A673 (cell line): ENCODE measurements around the gene HIGD1A. TPM values are rescaled to one million over a fixed set of nuclear protein-coding genes. Genes with fewer than 3 reads are reported as not detected.
"Not testable (repeated sequence)": the region's sequence is repeated elsewhere in the genome, so short reads cannot be mapped to it uniquely, and the experiment has no call there.

Experiments used
- BruUV-seq: library from RNA; stranded (reverse); fragments of 400-500 nt; replicated peaks from 2 replicates; lab custom pipeline; 2021; lab: Mats Ljungman, UMichigan
- CTCF ChIA-PET: fragments of 300-600 bp; sonication (Branson Sonifier 250); formaldehyde crosslinking; loops from one replicate; lab custom pipeline; 2022; ENCODE audit warnings: antibody characterized with exemption; lab: Charles Lee
- POLR2A ChIA-PET: fragments of 300-600 bp; sonication (Branson Sonifier 250); formaldehyde crosslinking; loops from one replicate; lab custom pipeline; 2022; ENCODE audit warnings: antibody characterized with exemption; ENCODE audit not compliant: low non-redundant PET; lab: Charles Lee
- DNase-seq: peaks from one replicate; pipeline ENCODE4 v3.0.0-alpha.2; 2015; ENCODE audit warnings: low spot score
- H3K27ac ChIP-seq: fragments of 200-600 bp; sonication (generic); 2 replicates; pipeline ENCODE4 v1.5.1; 2016; ENCODE audit warnings: mixed run types, low read depth, mild to moderate bottlenecking, mixed read lengths, antibody characterized with exemption, low read length; ENCODE audit not compliant: poor library complexity, severe bottlenecking
- H3K27me3 ChIP-seq: fragments of 200-600 bp; sonication (generic); replicated peaks from 2 replicates; pipeline ENCODE4 v1.6.1; 2017; ENCODE audit warnings: mixed run types, low read depth, mild to moderate bottlenecking, mixed read lengths, antibody characterized with exemption, low read length; ENCODE audit not compliant: insufficient read depth, poor library complexity
- H3K36me3 ChIP-seq: fragments of 200-600 bp; sonication (generic); 2 replicates; pipeline ENCODE4 v1.6.1; 2016; ENCODE audit warnings: mixed run types, mild to moderate bottlenecking, mixed read lengths, antibody characterized with exemption, low read length; ENCODE audit not compliant: insufficient read depth, poor library complexity, severe bottlenecking
- H3K4me1 ChIP-seq: fragments of 200-600 bp; sonication (generic); 2 replicates; pipeline ENCODE4 v1.6.1; 2017; ENCODE audit warnings: mixed run types, mild to moderate bottlenecking, mixed read lengths, antibody characterized with exemption, low read length; ENCODE audit not compliant: insufficient read depth, poor library complexity, severe bottlenecking
- H3K4me3 ChIP-seq: fragments of 200-600 bp; sonication (generic); 2 replicates; pipeline ENCODE4 v1.5.1; 2016; ENCODE audit warnings: low read depth, mixed run types, mild to moderate bottlenecking, mixed read lengths, low read length; ENCODE audit not compliant: poor library complexity, severe bottlenecking
- H3K9me3 ChIP-seq: fragments of 200-600 bp; sonication (generic); 2 replicates; pipeline ENCODE4 v1.6.1; 2016; ENCODE audit warnings: mixed run types, low read depth, mild to moderate bottlenecking, mixed read lengths, antibody characterized with exemption, low read length; ENCODE audit not compliant: poor library complexity, severe bottlenecking
- CTCF ChIP-seq: fragments of 300-800, 200-600 bp; sonication (generic); conservative IDR thresholded peaks from 2 replicates; pipeline ENCODE4 v1.5.1; 2017; ENCODE audit warnings: low read depth, mild to moderate bottlenecking, antibody characterized with exemption, low read length, moderate library complexity, mixed read lengths
- EZH2 ChIP-seq: fragments of 200-600 bp; sonication (generic); IDR thresholded peaks from 2 replicates; pipeline ENCODE4 v1.6.1; 2017; ENCODE audit warnings: borderline replicate concordance, low read depth, mild to moderate bottlenecking, mixed read lengths, antibody characterized with exemption, low read length; ENCODE audit not compliant: poor library complexity, severe bottlenecking
- intact Hi-C: fragments of 100-400 bp; cut with micrococcal nuclease; formaldehyde crosslinking; loops from one replicate; pipeline ENCODE4 v1.10.0; 2022; ENCODE audit not compliant: unreplicated experiment
- total RNA-seq: library from RNA; stranded (reverse); gene quantifications from 2 replicates; pipeline ENCODE4 v1.2.3, GENCODE V29; 2021

The HIGD1A gene
- total RNA-seq, 1 experiment from 2014 or later = 50.6 TPM

- CTCF ChIA-PET = no interaction called here
- no peak overlapping the region for H3K4me3 ChIP-seq
- intact Hi-C loops = no loop called here
- no peak overlapping the region for H3K27ac ChIP-seq
- H3K9me3 ChIP-seq = no peaks in the 10 kb centered on the region
- DNase-seq = no peak
- no peaks in the 10 kb centered on the region for H3K36me3 ChIP-seq
- H3K27me3 ChIP-seq = peaks cover 4% of the 10 kb centered on the region
- POLR2A ChIA-PET = no interaction called here
- TF ChIP-seq CTCF (no peak), EZH2 (no peak)
- no peaks in the 10 kb centered on the region for H3K4me1 ChIP-seq
- BruUV-seq = no TSS peak
Observed at GRCh38 chr3:42815826-42816225, 11.5 kb upstream of the HIGD1A start.

- Histone ChIP-seq H3K27me3 (peaks cover 4% of the 10 kb centered on the region), H3K27ac (no peak overlapping the region), H3K4me3 (no peak overlapping the region), H3K4me1 (no peaks in the 10 kb centered on the region), H3K36me3 (no peaks in the 10 kb centered on the region), H3K9me3 (no peaks in the 10 kb centered on the region)
- ChIA-PET CTCF (no interaction called here), POLR2A (no interaction called here)
- intact Hi-C loops = no loop called here
- TF ChIP-seq CTCF = no peak
- TF ChIP-seq EZH2 = no peak
- BruUV-seq = no TSS peak
- peak; percentile 27 for DNase-seq
Observed at GRCh38 chr3:42814914-42815507, 10.7 kb upstream of the HIGD1A start.

GRCh38 chr3:42814246-42814645, 10.0 kb upstream of the HIGD1A start:
- DNase-seq = no peak
- ChIA-PET POLR2A (no interaction called here), CTCF (no interaction called here)
- Histone ChIP-seq H3K36me3 (no peaks in the 10 kb centered on the region), H3K27ac (no peak overlapping the region), H3K4me1 (no peaks in the 10 kb centered on the region), H3K27me3 (peaks cover 4% of the 10 kb centered on the region), H3K9me3 (no peaks in the 10 kb centered on the region), H3K4me3 (no peak overlapping the region)
- TF ChIP-seq CTCF (no peak), EZH2 (no peak)
- BruUV-seq = no TSS peak
- intact Hi-C loops = no loop called here

DNA sequence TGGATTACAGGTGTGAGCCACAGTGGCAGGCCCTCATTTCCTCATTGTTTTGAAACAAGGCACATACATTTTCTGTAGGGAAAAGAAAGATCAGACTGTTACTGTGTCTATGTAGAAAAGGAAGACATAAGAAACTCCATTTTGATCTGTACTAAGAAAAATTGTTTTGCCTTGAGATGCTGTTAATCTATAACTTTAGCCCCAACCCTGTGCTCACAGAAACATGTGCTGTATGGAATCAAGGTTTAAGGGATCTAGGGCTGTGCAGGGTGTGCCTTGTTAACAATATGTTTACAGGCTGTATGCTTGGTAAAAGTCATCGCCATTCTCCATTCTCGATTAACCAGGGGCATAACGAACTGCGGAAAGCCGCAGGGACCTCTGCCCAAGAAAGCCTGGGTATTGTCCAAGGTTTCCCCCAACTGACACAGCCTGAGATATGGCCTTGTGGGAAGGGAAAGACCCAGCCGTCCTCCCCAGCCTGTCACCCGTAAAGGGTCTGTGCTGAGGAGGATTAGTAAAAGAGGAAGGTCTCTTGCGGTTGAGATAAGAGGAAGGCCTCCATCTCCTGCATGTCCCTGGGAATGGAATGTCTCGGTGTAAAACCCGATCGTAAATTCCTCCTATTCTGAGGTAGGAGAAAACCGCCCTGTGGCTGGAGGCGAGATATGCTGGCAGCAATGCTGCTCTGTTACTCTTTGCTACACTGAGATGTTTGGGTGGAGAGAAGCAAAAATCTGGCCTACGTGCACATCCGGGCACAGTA, 7.0 kb upstream of the HIGD1A start:
- H3K4me1 ChIP-seq, BruUV-seq, H3K4me3 ChIP-seq, POLR2A ChIA-PET, DNase-seq, H3K9me3 ChIP-seq, H3K27ac ChIP-seq, CTCF ChIA-PET, H3K27me3 ChIP-seq, H3K36me3 ChIP-seq, intact Hi-C loops: not testable (repeated sequence)

- DNase-seq, CTCF ChIA-PET, BruUV-seq, H3K27me3 ChIP-seq, H3K4me3 ChIP-seq, H3K4me1 ChIP-seq, POLR2A ChIA-PET, intact Hi-C loops, H3K9me3 ChIP-seq, H3K36me3 ChIP-seq, H3K27ac ChIP-seq: not testable (repeated sequence)
Observed at GRCh38 chr3:42810706-42811105, 6.4 kb upstream of the HIGD1A start.
